Measurements from ENCODE around the gene ARAP1.
A peak's percentile ranks its signal among the peaks of the same experiment; 100 is the strongest.

ARAP1 gene

GRCh38 chr11:72679869-72680268, 72.3 kb downstream of the ARAP1 start:
- no peak overlapping the region for H3K4me3 ChIP-seq (ENCODE audit: low read depth, low read length)
- TF ChIP-seq MYC (IDR thresholded peaks at IDR 0.05; ENCODE audit: low read depth, low read length) = no peak
- no peak for TF ChIP-seq POLR2A (IDR thresholded peaks at IDR 0.05; ENCODE audit: extremely low read depth, insufficient read length)
- TF ChIP-seq MAX (IDR thresholded peaks at IDR 0.05; ENCODE audit: low read depth, low read length) = no peak
- no peak for TF ChIP-seq CTCF (IDR thresholded peaks at IDR 0.05; ENCODE audit: low read depth, low read length)
- no peak for DNase-seq (ENCODE audit: low read depth)

GRCh38 chr11:72678524-72678923, 73.7 kb downstream of the ARAP1 start:
- no peak overlapping the region for H3K4me3 ChIP-seq (ENCODE audit: low read depth, low read length)
- no peak for DNase-seq (ENCODE audit: low read depth)
- TF ChIP-seq CTCF (IDR thresholded peaks at IDR 0.05; ENCODE audit: low read depth, low read length) (no peak), MYC (IDR thresholded peaks at IDR 0.05; ENCODE audit: low read depth, low read length) (no peak), POLR2A (IDR thresholded peaks at IDR 0.05; ENCODE audit: extremely low read depth, insufficient read length) (no peak)

GRCh38 chr11:72676861-72677341, 75.3 kb downstream of the ARAP1 start:
- DNase-seq (ENCODE audit: low read depth) = peak; percentile 70
- TF ChIP-seq MYC (IDR thresholded peaks at IDR 0.05; ENCODE audit: low read depth, low read length) = no peak
- no peak for TF ChIP-seq CTCF (IDR thresholded peaks at IDR 0.05; ENCODE audit: low read depth, low read length)
- no peak for TF ChIP-seq POLR2A (IDR thresholded peaks at IDR 0.05; ENCODE audit: extremely low read depth, insufficient read length)
- peak; percentile 43; the same call in 1 of the 2 replicates for TF ChIP-seq MAX (IDR thresholded peaks at IDR 0.05; ENCODE audit: low read depth, low read length)
- no peak overlapping the region for H3K4me3 ChIP-seq (ENCODE audit: low read depth, low read length)

- no peak overlapping the region for H3K4me3 ChIP-seq (ENCODE audit: low read depth, low read length)
- no peak for DNase-seq (ENCODE audit: low read depth)
- no peak for TF ChIP-seq CTCF (IDR thresholded peaks at IDR 0.05; ENCODE audit: low read depth, low read length)
- TF ChIP-seq POLR2A (IDR thresholded peaks at IDR 0.05; ENCODE audit: extremely low read depth, insufficient read length) = no peak
- no peak for TF ChIP-seq MYC (IDR thresholded peaks at IDR 0.05; ENCODE audit: low read depth, low read length)
- no peak for TF ChIP-seq MAX (IDR thresholded peaks at IDR 0.05; ENCODE audit: low read depth, low read length)
Observed at GRCh38 chr11:72675221-72675620, 77.0 kb downstream of the ARAP1 start.

GRCh38 chr11:72673943-72674828, 78.0 kb downstream of the ARAP1 start, which contains the start of gene PDE2A:
PDE2A (minus strand) TSS chr11:72674422; CDS start chr11:72674207, 215 bp downstream.
- no peak within 1 kb of the TSS for H3K4me3 ChIP-seq (ENCODE audit: low read depth, low read length)
- no peak for DNase-seq (ENCODE audit: low read depth)
- TF ChIP-seq MYC (IDR thresholded peaks at IDR 0.05; ENCODE audit: low read depth, low read length) (no peak), CTCF (IDR thresholded peaks at IDR 0.05; ENCODE audit: low read depth, low read length) (no peak), MAX (IDR thresholded peaks at IDR 0.05; ENCODE audit: low read depth, low read length) (no peak), POLR2A (IDR thresholded peaks at IDR 0.05; ENCODE audit: extremely low read depth, insufficient read length) (no peak)
